OCI-LY3 (cell line): ENCODE results near the gene PLCE1.

ENCODE experiments used
- H2AFZ ChIP-seq: fragments of 200-600, 300-600 bp; shearing (Covaris generic); 2 replicates; pipeline ENCODE4 v1.6.0; 2014; ENCODE audit warnings: antibody characterized with exemption, low read depth, low read length
- H3K27ac ChIP-seq: fragments of 200-600, 300-600 bp; sonication (generic); 2 replicates; pipeline ENCODE4 v1.5.1; 2014; ENCODE audit warnings: mild to moderate bottlenecking, low read length, moderate library complexity, mixed read lengths
- H3K27me3 ChIP-seq: fragments of 200-600, 300-600 bp; sonication (generic); 2 replicates; pipeline ENCODE4 v1.6.1; 2014; ENCODE audit warnings: low read depth, low read length, mixed read lengths
- H3K36me3 ChIP-seq: fragments of 200-600, 300-600 bp; sonication (generic); replicated peaks from 2 replicates; pipeline ENCODE3; 2014; ENCODE audit warnings: low read depth, low read length, mixed read lengths
- H3K4me1 ChIP-seq: fragments of 300-600, 200-600 bp; sonication (generic); 2 replicates; pipeline ENCODE4 v1.6.1; 2014; ENCODE audit warnings: low read length, mixed read lengths
- H3K4me2 ChIP-seq: fragments of 200-600, 300-600 bp; sonication (generic); 2 replicates; pipeline ENCODE4 v1.6.1; 2014; ENCODE audit warnings: low read length, mixed read lengths
- H3K4me3 ChIP-seq: fragments of 300-600, 200-600 bp; sonication (generic); 2 replicates; pipeline ENCODE4 v1.5.1; 2014; ENCODE audit warnings: antibody characterized with exemption, mild to moderate bottlenecking, low read length, moderate library complexity
- H3K79me2 ChIP-seq: fragments of 300-600, 200-600 bp; shearing (Covaris generic); 2 replicates; pipeline ENCODE4 v1.6.1; 2014; ENCODE audit warnings: mild to moderate bottlenecking, low read length, mixed read lengths
- H3K9ac ChIP-seq: fragments of 300-600, 200-600 bp; shearing (Covaris generic); 2 replicates; pipeline ENCODE4 v1.6.0; 2014; ENCODE audit warnings: mild to moderate bottlenecking, low read length, moderate library complexity
- H3K9me3 ChIP-seq: fragments of 200-600, 300-600 bp; shearing (Covaris generic); 2 replicates; pipeline ENCODE4 v1.6.1; 2014; ENCODE audit warnings: low read length, mixed read lengths; ENCODE audit not compliant: insufficient read depth
- H4K20me1 ChIP-seq: fragments of 200-600, 300-600 bp; sonication (generic); 2 replicates; pipeline ENCODE4 v1.6.1; 2016; ENCODE audit warnings: low read length, mixed read lengths; ENCODE audit not compliant: insufficient read depth
- EZH2phosphoT487 ChIP-seq: fragments of 200-600 bp; shearing (Covaris generic); IDR thresholded peaks from 2 replicates; pipeline ENCODE4 v1.6.1; 2018; ENCODE audit warnings: antibody characterized with exemption, mixed run types, low read depth
- TF ChIP-seq, protein P1 (sequence below): fragments of 200-600, 300-600 bp; sonication (generic); IDR thresholded peaks from 2 replicates; pipeline ENCODE4 v1.5.1; 2014; ENCODE audit warnings: antibody characterized with exemption, low read length, low read depth

The PLCE1 gene

GRCh38 chr10:94037286-94037685, 43.6 kb downstream of the PLCE1 start:
- Histone ChIP-seq H3K27ac (no peak overlapping the region), H4K20me1 (no peaks in the 10 kb centered on the region), H3K9me3 (no peaks in the 10 kb centered on the region), H2AFZ (no peak overlapping the region), H3K4me3 (no peak overlapping the region), H3K4me2 (no peak overlapping the region), H3K9ac (no peak overlapping the region), H3K36me3 (no peaks in the 10 kb centered on the region), H3K27me3 (no peaks in the 10 kb centered on the region), H3K79me2 (no peaks in the 10 kb centered on the region), H3K4me1 (peaks cover 11% of the 10 kb centered on the region)
- TF ChIP-seq EZH2phosphoT487: no peak
- TF ChIP-seq, protein P1, sequence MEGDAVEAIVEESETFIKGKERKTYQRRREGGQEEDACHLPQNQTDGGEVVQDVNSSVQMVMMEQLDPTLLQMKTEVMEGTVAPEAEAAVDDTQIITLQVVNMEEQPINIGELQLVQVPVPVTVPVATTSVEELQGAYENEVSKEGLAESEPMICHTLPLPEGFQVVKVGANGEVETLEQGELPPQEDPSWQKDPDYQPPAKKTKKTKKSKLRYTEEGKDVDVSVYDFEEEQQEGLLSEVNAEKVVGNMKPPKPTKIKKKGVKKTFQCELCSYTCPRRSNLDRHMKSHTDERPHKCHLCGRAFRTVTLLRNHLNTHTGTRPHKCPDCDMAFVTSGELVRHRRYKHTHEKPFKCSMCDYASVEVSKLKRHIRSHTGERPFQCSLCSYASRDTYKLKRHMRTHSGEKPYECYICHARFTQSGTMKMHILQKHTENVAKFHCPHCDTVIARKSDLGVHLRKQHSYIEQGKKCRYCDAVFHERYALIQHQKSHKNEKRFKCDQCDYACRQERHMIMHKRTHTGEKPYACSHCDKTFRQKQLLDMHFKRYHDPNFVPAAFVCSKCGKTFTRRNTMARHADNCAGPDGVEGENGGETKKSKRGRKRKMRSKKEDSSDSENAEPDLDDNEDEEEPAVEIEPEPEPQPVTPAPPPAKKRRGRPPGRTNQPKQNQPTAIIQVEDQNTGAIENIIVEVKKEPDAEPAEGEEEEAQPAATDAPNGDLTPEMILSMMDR: no peak

GRCh38 chr10:94038024-94038423, 44.3 kb downstream of the PLCE1 start:
- Histone ChIP-seq H3K36me3 (no peaks in the 10 kb centered on the region), H4K20me1 (no peaks in the 10 kb centered on the region), H3K79me2 (no peaks in the 10 kb centered on the region), H3K9ac (no peak overlapping the region), H3K4me3 (no peak overlapping the region), H3K9me3 (no peaks in the 10 kb centered on the region), H3K27ac (no peak overlapping the region), H2AFZ (no peak overlapping the region), H3K4me1 (peaks cover 11% of the 10 kb centered on the region), H3K4me2 (no peak overlapping the region), H3K27me3 (no peaks in the 10 kb centered on the region)
- TF ChIP-seq, protein P1: no peak
- no peak for TF ChIP-seq EZH2phosphoT487

DNA sequence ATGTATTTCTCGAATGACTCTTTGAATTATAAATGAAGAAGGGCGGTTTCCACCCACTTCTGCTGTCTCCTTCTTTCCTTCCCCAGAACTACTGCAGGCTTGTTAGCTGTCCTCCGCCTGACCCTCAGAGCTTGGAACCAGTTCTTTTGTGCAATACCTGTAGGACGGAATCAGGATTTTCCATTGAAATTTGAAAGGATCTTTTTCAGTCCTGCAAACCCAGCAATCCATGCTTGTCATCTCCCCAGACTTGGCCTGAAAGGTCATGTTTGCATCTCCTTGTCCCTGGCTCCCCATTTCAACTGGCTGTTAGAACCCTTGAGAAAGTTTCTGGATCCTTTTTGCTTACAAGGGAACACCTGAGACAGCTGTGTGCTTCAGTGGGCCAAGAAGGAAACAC, 47.5 kb downstream of the PLCE1 start:
- no peak overlapping the region for H2AFZ ChIP-seq
- H3K27ac ChIP-seq: no peak overlapping the region
- H3K79me2 ChIP-seq: no peaks in the 10 kb centered on the region
- H3K9me3 ChIP-seq: no peaks in the 10 kb centered on the region
- H4K20me1 ChIP-seq: no peaks in the 10 kb centered on the region
- TF ChIP-seq, protein P1: no peak
- TF ChIP-seq EZH2phosphoT487: no peak
- H3K27me3 ChIP-seq: no peaks in the 10 kb centered on the region
- H3K4me1 ChIP-seq: peaks cover 11% of the 10 kb centered on the region
- no peak overlapping the region for H3K4me3 ChIP-seq
- H3K4me2 ChIP-seq: peak overlapping the region; percentile 36; the same call in 1 of the 2 replicates
- no peak overlapping the region for H3K9ac ChIP-seq
- H3K36me3 ChIP-seq: no peaks in the 10 kb centered on the region

- no peaks in the 10 kb centered on the region for H3K27me3 ChIP-seq
- TF ChIP-seq, protein P1: 0 out of 2 replicates have a peak, but pooled peaks have one; percentile 5
- no peak for TF ChIP-seq EZH2phosphoT487
- H3K27ac ChIP-seq: no peak overlapping the region
- peak overlapping the region; percentile 36; the same call in 1 of the 2 replicates for H3K4me2 ChIP-seq
- no peak overlapping the region for H2AFZ ChIP-seq
- no peaks in the 10 kb centered on the region for H3K36me3 ChIP-seq
- H3K4me3 ChIP-seq: no peak overlapping the region
- H3K9me3 ChIP-seq: no peaks in the 10 kb centered on the region
- H3K79me2 ChIP-seq: no peaks in the 10 kb centered on the region
- no peaks in the 10 kb centered on the region for H4K20me1 ChIP-seq
- H3K9ac ChIP-seq: no peak overlapping the region
- H3K4me1 ChIP-seq: peaks cover 11% of the 10 kb centered on the region
These were observed 48.5 kb downstream of the PLCE1 start for GRCh38 chr10:94042001-94042833.
